Sigmoid colon (tissue), 7 donors: ENCODE results near the gene MYL10. TPM values are rescaled to one million over a fixed set of nuclear protein-coding genes. Genes with fewer than 3 reads are reported as not detected.

Source experiments
- DNase-seq: peaks from one replicate; pipeline ENCODE4 v3.0.0-alpha.2; 2019
- H3K27ac ChIP-seq, 4 donors: fragments of 200-600 bp; sonication (generic); one replicate each; pipeline ENCODE4 v1.5.1; 2016 to 2019; ENCODE audit warnings: mild to moderate bottlenecking in 1 of 4
- H3K27me3 ChIP-seq, 3 donors: fragments of 200-600 bp; sonication (generic); one replicate each; pipeline ENCODE4 v1.5.1; 2019; ENCODE audit warnings: mild to moderate bottlenecking in 1 of 3
- H3K36me3 ChIP-seq, 4 donors: fragments of 200-600 bp; sonication (generic); one replicate each; pipeline ENCODE4 v1.5.1; 2016 to 2019
- H3K4me1 ChIP-seq, 4 donors: fragments of 200-600 bp; sonication (generic); one replicate each; pipeline ENCODE4 v1.5.1; 2017 to 2019
- H3K4me3 ChIP-seq, 4 donors: fragments of 200-600 bp; sonication (generic); one replicate each; pipeline ENCODE4 v1.5.1; 2017 to 2019; ENCODE audit warnings: mild to moderate bottlenecking in 2 of 4, moderate library complexity in 1 of 4
- H3K9me3 ChIP-seq, 4 donors: fragments of 200-600 bp in 3 of 4; sonication (generic) in 3 of 4; one replicate each; pipeline versions ENCODE4 v1.5.1 to v1.6.1; 2013 to 2019
- EP300 ChIP-seq, 4 donors: sonication (generic); formaldehyde crosslinking; IDR thresholded peaks; one replicate each; pipeline ENCODE4 v1.6.1; 2017; ENCODE audit warnings: antibody characterized with exemption in 4 of 4
- POLR2A ChIP-seq, 2 donors: fragments of 450-650 bp; IDR thresholded peaks; one replicate each; pipeline ENCODE4 v1.6.1; 2016; ENCODE audit warnings: antibody characterized with exemption in 2 of 2, mild to moderate bottlenecking in 2 of 2, moderate library complexity in 2 of 2
- POLR2AphosphoS5 ChIP-seq, 4 donors: sonication (generic); formaldehyde crosslinking; IDR thresholded peaks; one replicate each; pipeline ENCODE4 v1.6.1; 2017; ENCODE audit warnings: antibody characterized with exemption in 4 of 4
- WGBS, 2 donors: extraction: QIAGEN DNeasy Blood & Tissue Kit; methylation state at CpG; one replicate each; pipeline ENCODE4 v1.1.7; 2013; 5-methylcytosine and 5-hydroxymethylcytosine counted together
- intact Hi-C: fragments of 100-400 bp; cut with DNase I; formaldehyde crosslinking; loops from one replicate; pipeline ENCODE4 v1.15.1; 2023
- polyA plus RNA-seq, 3 donors: library from polyadenylated mRNA; stranded (reverse); fragments of 200-250 nt; gene quantifications; one replicate each; pipeline ENCODE4 v1.2.3, GENCODE V29; 2013
- total RNA-seq, 4 donors: library from RNA; depleted of rRNA; stranded (reverse); fragments of >200 nt; gene quantifications; one replicate each; pipeline ENCODE4 v1.1.0, GENCODE V29; 2016
- TF ChIP-seq, protein P1 (sequence below), 4 experiments: fragments of 450-650 bp in 3 of 4; fragments of 200-600 bp in 1 of 4; IDR thresholded peaks; one replicate each; pipeline ENCODE4 v1.5.1; 2016 to 2019; ENCODE audit warnings: antibody characterized with exemption in 4 of 4, mild to moderate bottlenecking in 3 of 4, moderate library complexity in 2 of 4
- donor health status: healthy with polysubstance abuse.
- donor health status: Bipolar disorder and iron deficiency.
- donor health status: healthy.

The MYL10 gene
- total and polyA plus RNA-seq, 7 donors, result not detected

DNA sequence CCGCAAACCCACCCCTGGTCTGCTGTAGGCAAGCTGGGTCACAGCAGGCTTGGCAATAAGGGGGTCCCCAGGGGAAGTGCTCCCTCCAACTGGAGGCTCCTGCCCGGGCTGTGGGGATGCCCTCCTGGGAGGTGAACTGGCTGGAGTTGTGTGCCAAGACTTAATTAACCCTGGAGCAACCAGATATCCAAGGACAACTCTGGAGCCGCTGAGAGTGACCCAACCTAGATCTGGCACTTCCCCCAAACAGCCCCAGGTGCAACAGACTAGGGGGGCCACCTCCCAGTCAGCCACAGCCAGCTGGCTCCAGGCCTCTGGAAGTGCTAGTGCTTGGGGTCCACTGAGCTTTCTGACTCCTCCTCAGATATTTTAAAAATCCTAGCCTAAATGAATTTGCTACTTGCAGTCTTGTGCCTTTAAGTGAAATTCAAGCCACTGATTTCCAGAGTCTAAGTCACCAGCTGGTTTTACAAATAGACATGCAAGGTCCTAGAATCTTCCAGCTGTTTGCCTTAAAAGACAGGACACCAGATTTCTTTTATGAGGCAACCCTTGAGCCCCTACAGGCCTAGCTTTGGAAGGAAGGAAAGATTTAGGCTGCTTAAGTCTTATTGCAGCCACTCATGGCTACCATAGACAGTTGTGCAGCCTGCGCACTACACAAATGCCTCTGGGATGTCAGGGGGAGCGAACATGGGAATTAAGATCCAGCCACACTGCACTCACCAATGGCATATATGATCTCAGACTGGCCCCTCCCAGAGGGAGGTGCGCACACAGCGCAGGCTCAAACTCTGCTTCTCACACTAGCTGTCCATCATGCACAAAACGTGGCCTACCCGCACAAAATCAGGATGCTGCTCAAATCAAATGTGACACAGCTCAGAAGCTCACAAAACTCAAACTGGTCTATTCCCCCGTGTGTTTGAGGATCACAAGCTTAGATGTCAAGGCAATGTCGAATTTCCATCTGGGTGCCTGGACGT is 42.6 kb upstream of the MYL10 start:
- Histone ChIP-seq H3K27me3 (no peaks in the 10 kb centered on the region), H3K27ac (no peak overlapping the region), H3K4me3 (no peak overlapping the region), H3K36me3 (no peaks in the 10 kb centered on the region), H3K9me3 (no peaks in the 10 kb centered on the region), H3K4me1 (no peaks in the 10 kb centered on the region)
- DNase-seq, result no peak
- WGBS, 2 donors, result 77 to 81% methylated on average over 12 of the region's 12 CpGs
- TF ChIP-seq POLR2A (IDR thresholded peaks at IDR 0.05) (no peak), EP300 (IDR thresholded peaks at IDR 0.05) (no peak), POLR2AphosphoS5 (IDR thresholded peaks at IDR 0.05) (no peak)
- TF ChIP-seq, protein P1, sequence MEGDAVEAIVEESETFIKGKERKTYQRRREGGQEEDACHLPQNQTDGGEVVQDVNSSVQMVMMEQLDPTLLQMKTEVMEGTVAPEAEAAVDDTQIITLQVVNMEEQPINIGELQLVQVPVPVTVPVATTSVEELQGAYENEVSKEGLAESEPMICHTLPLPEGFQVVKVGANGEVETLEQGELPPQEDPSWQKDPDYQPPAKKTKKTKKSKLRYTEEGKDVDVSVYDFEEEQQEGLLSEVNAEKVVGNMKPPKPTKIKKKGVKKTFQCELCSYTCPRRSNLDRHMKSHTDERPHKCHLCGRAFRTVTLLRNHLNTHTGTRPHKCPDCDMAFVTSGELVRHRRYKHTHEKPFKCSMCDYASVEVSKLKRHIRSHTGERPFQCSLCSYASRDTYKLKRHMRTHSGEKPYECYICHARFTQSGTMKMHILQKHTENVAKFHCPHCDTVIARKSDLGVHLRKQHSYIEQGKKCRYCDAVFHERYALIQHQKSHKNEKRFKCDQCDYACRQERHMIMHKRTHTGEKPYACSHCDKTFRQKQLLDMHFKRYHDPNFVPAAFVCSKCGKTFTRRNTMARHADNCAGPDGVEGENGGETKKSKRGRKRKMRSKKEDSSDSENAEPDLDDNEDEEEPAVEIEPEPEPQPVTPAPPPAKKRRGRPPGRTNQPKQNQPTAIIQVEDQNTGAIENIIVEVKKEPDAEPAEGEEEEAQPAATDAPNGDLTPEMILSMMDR (IDR thresholded peaks at IDR 0.05), result no peak
- intact Hi-C loops, result no loop called here

DNA sequence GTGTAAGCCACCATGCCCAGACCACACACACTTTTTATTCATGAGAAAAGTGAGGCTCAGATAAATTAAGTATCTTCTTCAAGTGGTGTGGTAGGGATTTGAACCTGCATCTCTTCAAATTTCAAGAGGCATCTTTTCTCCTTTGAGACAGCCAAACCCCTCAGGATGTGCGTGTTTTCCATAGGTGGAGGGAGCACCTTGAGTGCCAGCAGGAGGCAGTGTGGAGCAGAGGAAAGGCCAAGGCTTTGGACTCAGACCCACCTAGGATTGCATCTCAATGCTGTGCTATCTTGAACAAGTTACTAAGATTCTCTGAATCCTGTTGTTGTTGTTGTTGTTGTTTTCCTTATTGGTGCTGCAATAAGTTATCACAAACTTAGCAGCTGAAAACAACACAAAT is 40.2 kb upstream of the MYL10 start:
- WGBS, 2 donors, result 81 to 87% methylated on average over 1 of the region's 1 CpG

DNA sequence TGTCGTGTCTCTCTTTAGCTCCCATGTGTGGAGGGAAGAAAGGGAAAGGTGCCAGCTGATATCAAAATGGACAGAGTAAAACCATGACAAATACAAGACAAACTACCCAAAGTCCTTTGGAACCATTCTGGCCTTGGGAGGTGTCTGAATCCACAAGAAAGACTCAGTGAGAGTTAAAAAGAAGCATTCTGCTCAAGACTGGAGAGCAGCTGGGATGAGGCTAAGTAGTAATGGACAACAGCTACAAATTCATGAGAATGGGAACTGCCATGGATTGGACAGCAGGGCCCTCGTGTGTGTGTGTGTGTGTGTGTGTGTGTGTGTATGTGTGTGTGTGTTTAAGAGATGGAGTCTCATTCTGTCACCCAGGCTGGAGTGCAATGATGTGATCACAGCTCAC is 39.6 kb upstream of the MYL10 start:
- H3K4me1 ChIP-seq, result no peaks in the 10 kb centered on the region
- no peaks in the 10 kb centered on the region for H3K36me3 ChIP-seq
- intact Hi-C loops, result no loop called here
- H3K27me3 ChIP-seq, result no peaks in the 10 kb centered on the region
- H3K4me3 ChIP-seq, result no peak overlapping the region
- H3K9me3 ChIP-seq, result no peaks in the 10 kb centered on the region
- H3K27ac ChIP-seq, result no peak overlapping the region
- TF ChIP-seq POLR2A (IDR thresholded peaks at IDR 0.05) (no peak), EP300 (IDR thresholded peaks at IDR 0.05) (no peak), POLR2AphosphoS5 (IDR thresholded peaks at IDR 0.05) (no peak)
- TF ChIP-seq, protein P1 (IDR thresholded peaks at IDR 0.05), result no peak
- 81 to 88% methylated on average over 2 of the region's 2 CpGs for WGBS, 2 donors
- no peak for DNase-seq

More for the DNA sequence above, 40.2 kb upstream of the MYL10 start:
- no peaks in the 10 kb centered on the region for H3K9me3 ChIP-seq
- H3K36me3 ChIP-seq, result no peaks in the 10 kb centered on the region
- H3K4me1 ChIP-seq, result no peaks in the 10 kb centered on the region
- DNase-seq, result no peak
- H3K27me3 ChIP-seq, result no peaks in the 10 kb centered on the region
- no peak for TF ChIP-seq EP300 (IDR thresholded peaks at IDR 0.05)
- no peak for TF ChIP-seq POLR2AphosphoS5 (IDR thresholded peaks at IDR 0.05)
- H3K4me3 ChIP-seq, result no peak overlapping the region
- no peak overlapping the region for H3K27ac ChIP-seq
- intact Hi-C loops, result no loop called here

DNA sequence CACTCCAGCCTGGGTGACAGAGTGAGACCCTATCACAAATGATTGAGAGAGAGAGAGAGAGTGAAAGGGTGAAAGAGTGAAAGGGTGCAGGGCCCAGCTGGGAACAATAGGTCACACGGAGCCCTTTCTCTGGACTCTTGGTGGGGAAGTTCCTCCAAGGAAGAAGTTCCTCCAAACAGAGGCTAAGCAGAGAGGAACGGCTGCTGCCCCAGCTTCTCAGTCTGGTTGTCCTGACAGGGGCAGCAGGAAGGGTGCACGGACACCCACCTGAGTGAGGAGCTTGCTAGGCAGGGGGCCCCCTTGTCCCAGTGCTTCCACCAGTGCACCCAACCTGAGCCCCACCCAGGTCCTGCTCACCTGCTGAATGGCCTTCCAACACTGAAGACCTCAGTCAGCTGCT is 38.8 kb upstream of the MYL10 start:
- Histone ChIP-seq H3K9me3 (no peaks in the 10 kb centered on the region), H3K4me3 (no peak overlapping the region), H3K4me1 (no peaks in the 10 kb centered on the region), H3K27ac (no peak overlapping the region), H3K36me3 (no peaks in the 10 kb centered on the region), H3K27me3 (no peaks in the 10 kb centered on the region)
- WGBS, 2 donors, result 62 to 64% methylated on average over 3 of the region's 3 CpGs
- no peak for TF ChIP-seq EP300 (IDR thresholded peaks at IDR 0.05)
- no peak for TF ChIP-seq POLR2AphosphoS5 (IDR thresholded peaks at IDR 0.05)
- TF ChIP-seq, protein P1 (IDR thresholded peaks at IDR 0.05), result no peak
- TF ChIP-seq POLR2A (IDR thresholded peaks at IDR 0.05), result no peak
- DNase-seq, result no peak
- intact Hi-C loops, result no loop called here

DNA sequence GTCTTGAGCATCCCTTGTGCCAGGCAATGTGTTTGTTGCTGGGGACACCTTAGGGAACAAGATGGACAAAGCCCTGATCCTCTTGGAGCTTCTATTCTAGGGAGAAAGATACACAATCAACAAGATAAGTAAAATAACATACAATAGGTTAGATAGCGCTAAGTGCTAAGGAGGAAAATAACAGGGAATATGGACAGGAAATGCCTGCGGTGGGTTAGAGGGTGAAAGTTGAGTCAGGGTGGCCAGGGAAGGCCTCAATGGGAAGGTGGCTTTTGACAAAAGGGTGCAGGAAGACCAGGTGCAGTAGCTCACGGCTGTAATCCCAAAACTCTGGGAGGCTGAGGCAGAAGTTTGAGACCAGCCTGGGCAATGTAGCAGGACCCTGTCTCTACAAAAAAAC is 38.3 kb upstream of the MYL10 start:
- intact Hi-C loops, result no loop called here
- Histone ChIP-seq H3K36me3 (no peaks in the 10 kb centered on the region), H3K9me3 (no peaks in the 10 kb centered on the region), H3K4me1 (no peaks in the 10 kb centered on the region), H3K4me3 (no peak overlapping the region), H3K27me3 (no peaks in the 10 kb centered on the region), H3K27ac (no peak overlapping the region)
- WGBS, 2 donors, result 83 to 85% methylated on average over 3 of the region's 3 CpGs
- TF ChIP-seq POLR2AphosphoS5 (IDR thresholded peaks at IDR 0.05) (no peak), EP300 (IDR thresholded peaks at IDR 0.05) (no peak), POLR2A (IDR thresholded peaks at IDR 0.05) (no peak)
- TF ChIP-seq, protein P1 (IDR thresholded peaks at IDR 0.05), result no peak
- DNase-seq, result no peak
